Right lobe of liver (tissue), 4 donors: ENCODE data around the gene ZNF573.

Experiments
- CTCF ChIP-seq, 4 donors: fragments of 200-600 bp in 3 of 4; fragments of 450-650 bp in 1 of 4; IDR thresholded peaks; one replicate each; pipeline versions ENCODE4 v1.5.1 to v1.8.0; 2016 to 2022; ENCODE audit warnings: antibody characterized with exemption in 4 of 4, mild to moderate bottlenecking in 2 of 4
- POLR2A ChIP-seq: fragments of 450-650 bp; IDR thresholded peaks from one replicate; pipeline ENCODE4 v1.6.1; 2017; ENCODE audit warnings: antibody characterized with exemption, mild to moderate bottlenecking
- donor health status: DM: no; HTN: no; CAD: no.
- donor health status: DM: no; HTN: no; CAD: no.
- donor health status: DM: no; HTN: yes; CAD: no.

DNA sequence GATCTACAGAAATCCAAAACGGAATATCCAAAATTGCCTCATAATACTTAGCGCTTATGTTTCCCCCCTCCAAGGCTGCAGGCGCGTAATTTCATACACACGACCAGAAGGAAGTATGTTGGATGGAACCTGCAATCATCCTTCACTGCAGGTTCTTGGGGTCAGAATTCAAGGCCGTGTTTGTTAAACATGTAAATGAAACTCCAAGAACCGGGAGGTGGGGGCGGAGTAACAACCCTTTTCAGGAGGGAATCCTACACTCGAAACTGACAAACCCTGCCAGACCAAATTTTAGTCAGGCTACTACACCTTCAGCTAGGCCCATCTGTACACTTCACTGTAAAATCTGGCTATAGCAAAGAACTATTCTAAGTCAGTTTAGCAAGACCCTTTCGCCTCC, 61.1 kb downstream of the ZNF573 start:
- TF ChIP-seq CTCF (IDR thresholded peaks at IDR 0.05) (no peak), POLR2A (no peak)
